ENCODE results near the gene RHOBTB3. TPM values are rescaled to one million over a fixed set of nuclear protein-coding genes. Genes with fewer than 3 reads are reported as not detected.

The RHOBTB3 gene
- total RNA-seq, 1 experiment from 2014 or later, result 6.8 TPM

GRCh38 chr5:95835682-95836385 is 104.7 kb downstream of the RHOBTB3 start:
- no peak overlapping the region for H2BK20ac ChIP-seq (ENCODE audit: low read depth, low read length, poor library complexity, severe bottlenecking)
- no peak overlapping the region for H2AFZ ChIP-seq (ENCODE audit: low read length)
- H4K5ac ChIP-seq (ENCODE audit: insufficient read length, low read depth, low read length), result no peak overlapping the region
- Mint-ChIP-seq H3K4me1 (peaks cover 7 to 8% of the 10 kb centered on the region in 2 experiments), H3K9me3 (no peaks in the 10 kb centered on the region), H3K27me3 (ENCODE audit: low read depth) (peaks cover 12% of the 10 kb centered on the region), H3K27ac (no peak overlapping the region), H3K36me3 (ENCODE audit: insufficient read depth in 1 of 3, low read depth in 3 of 3) (no peaks in the 10 kb centered on the region), H3K4me3 (no peak overlapping the region)
- no peaks in the 10 kb centered on the region for H3K79me1 ChIP-seq (ENCODE audit: insufficient read depth, low read depth, low read length, poor library complexity, severe bottlenecking)
- no peak for TF ChIP-seq CTCF (conservative IDR thresholded peaks at IDR 0.05)
- H3K9ac ChIP-seq (ENCODE audit: extremely low read depth, insufficient read length, low read length), result no peak overlapping the region
- H3K4ac ChIP-seq (ENCODE audit: low read depth, low read length), result no peak overlapping the region
- H2AK5ac ChIP-seq (ENCODE audit: insufficient read length, low read length), result no peak overlapping the region
- no peak overlapping the region for H3K56ac ChIP-seq (ENCODE audit: insufficient read length, low read depth, low read length)
- H3K23me2 ChIP-seq (ENCODE audit: insufficient read length, low read depth, low read length, poor library complexity, severe bottlenecking), result no peaks in the 10 kb centered on the region
- H3K4me1 ChIP-seq (ENCODE audit: insufficient read depth, low read length), result no peaks in the 10 kb centered on the region
- DNase-seq, result no peak
- H3K18ac ChIP-seq (ENCODE audit: insufficient read length, low read depth, low read length), result no peak overlapping the region
- no CpG with 5 or more reads among the region's 10 CpGs for WGBS (ENCODE audit: extremely low coverage, insufficient read length, low lambda C conversion rate)
- H3K79me2 ChIP-seq (ENCODE audit: insufficient read depth, low read length), result no peaks in the 10 kb centered on the region
- H4K20me1 ChIP-seq (ENCODE audit: control insufficient read depth, insufficient read depth, insufficient read length), result no peaks in the 10 kb centered on the region
- H3K27ac ChIP-seq (ENCODE audit: insufficient read length, low read depth, low read length), result no peak overlapping the region
- no peak overlapping the region for H2BK12ac ChIP-seq (ENCODE audit: insufficient read length, low read depth, low read length)
- no peak overlapping the region for H4K8ac ChIP-seq (replicated peaks; ENCODE audit: insufficient read length, low read depth, low read length)
- no peak overlapping the region for H3T11ph ChIP-seq (ENCODE audit: low read length)
- H3K27me3 ChIP-seq (ENCODE audit: insufficient read depth, low read length), result no peaks in the 10 kb centered on the region
- H2BK5ac ChIP-seq (ENCODE audit: insufficient read length, low read length), result no peak overlapping the region
- H4K91ac ChIP-seq (ENCODE audit: insufficient read length, low read depth, low read length), result no peak overlapping the region
- H3K9me3 ChIP-seq (ENCODE audit: control insufficient read depth, low read depth, low read length), result no peaks in the 10 kb centered on the region
- no peak overlapping the region for H3K4me2 ChIP-seq (ENCODE audit: insufficient read depth, insufficient read length, low read length)
- H3K14ac ChIP-seq (ENCODE audit: insufficient read depth, low read length), result no peak overlapping the region
- H2BK120ac ChIP-seq (ENCODE audit: low read depth, low read length, poor library complexity, severe bottlenecking), result no peak overlapping the region
- H2BK15ac ChIP-seq (ENCODE audit: low read depth, low read length), result no peak overlapping the region
- H3K23ac ChIP-seq (ENCODE audit: insufficient read length, low read depth, low read length), result no peak overlapping the region
